WERI-Rb-1 (cell line): ENCODE results near the gene METTL25B.

ENCODE experiments used
- DNase-seq: peaks from one replicate; pipeline ENCODE4 v3.0.0-alpha.2; 2020
- H3K27ac ChIP-seq: fragments of 250-450 bp; sonication (Bioruptor Pico); 2 replicates; pipeline ENCODE4 v1.5.1; 2020; ENCODE audit warnings: mild to moderate bottlenecking, moderate library complexity
- H3K27me3 ChIP-seq: fragments of 250-450 bp; sonication (Bioruptor Pico); 2 replicates; pipeline ENCODE4 v1.5.1; 2021; ENCODE audit warnings: mild to moderate bottlenecking, low read depth, moderate library complexity; ENCODE audit not compliant: insufficient read depth, severe bottlenecking
- H3K36me3 ChIP-seq: fragments of 250-450 bp; sonication (Bioruptor Pico); 2 replicates; pipeline ENCODE4 v1.5.1; 2020; ENCODE audit warnings: mild to moderate bottlenecking, moderate library complexity
- H3K4me3 ChIP-seq: 2 replicates; pipeline ENCODE4 v1.5.1; 2011; ENCODE audit warnings: low read depth, mild to moderate bottlenecking, control low read depth, low read length
- H3K9me3 ChIP-seq: fragments of 250-450 bp; sonication (Bioruptor Pico); 2 replicates; pipeline ENCODE4 v1.5.1; 2021; ENCODE audit warnings: mild to moderate bottlenecking, moderate library complexity; ENCODE audit not compliant: severe bottlenecking
- TF ChIP-seq, protein P1 (sequence below): IDR thresholded peaks from 2 replicates; pipeline ENCODE4 v1.5.1; 2011; ENCODE audit warnings: low read depth, mild to moderate bottlenecking, control low read depth, inconsistent platforms, low read length

METTL25B gene

DNA sequence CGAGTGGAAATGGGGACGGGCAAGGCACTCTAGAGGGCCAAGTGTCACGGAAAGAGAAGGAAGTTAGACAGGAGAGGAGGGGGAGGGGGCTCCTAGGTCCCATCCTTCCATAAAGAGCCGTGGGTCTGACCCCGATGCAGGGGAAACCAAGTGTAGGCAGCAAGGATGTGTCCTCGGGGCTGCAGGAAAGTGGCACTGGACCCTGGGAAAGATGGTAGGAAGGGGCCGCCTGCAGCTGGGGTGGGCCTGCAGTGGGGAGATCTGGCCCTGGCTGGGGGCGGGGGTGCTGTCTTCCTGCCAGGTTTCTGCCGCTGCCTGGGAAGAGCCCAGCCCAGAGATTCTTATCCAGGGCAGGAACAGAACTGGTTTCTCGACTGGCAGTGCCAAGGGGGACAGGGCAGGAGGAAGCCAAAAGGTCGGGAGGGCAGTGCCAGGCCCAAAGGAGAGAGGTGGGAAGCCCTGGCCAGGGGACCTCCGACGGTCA is 35.8 kb upstream of the METTL25B start:
- DNase-seq: no peak
- no peaks in the 10 kb centered on the region for H3K36me3 ChIP-seq
- no peaks in the 10 kb centered on the region for H3K9me3 ChIP-seq
- H3K27me3 ChIP-seq: no peaks in the 10 kb centered on the region
- TF ChIP-seq, protein P1, sequence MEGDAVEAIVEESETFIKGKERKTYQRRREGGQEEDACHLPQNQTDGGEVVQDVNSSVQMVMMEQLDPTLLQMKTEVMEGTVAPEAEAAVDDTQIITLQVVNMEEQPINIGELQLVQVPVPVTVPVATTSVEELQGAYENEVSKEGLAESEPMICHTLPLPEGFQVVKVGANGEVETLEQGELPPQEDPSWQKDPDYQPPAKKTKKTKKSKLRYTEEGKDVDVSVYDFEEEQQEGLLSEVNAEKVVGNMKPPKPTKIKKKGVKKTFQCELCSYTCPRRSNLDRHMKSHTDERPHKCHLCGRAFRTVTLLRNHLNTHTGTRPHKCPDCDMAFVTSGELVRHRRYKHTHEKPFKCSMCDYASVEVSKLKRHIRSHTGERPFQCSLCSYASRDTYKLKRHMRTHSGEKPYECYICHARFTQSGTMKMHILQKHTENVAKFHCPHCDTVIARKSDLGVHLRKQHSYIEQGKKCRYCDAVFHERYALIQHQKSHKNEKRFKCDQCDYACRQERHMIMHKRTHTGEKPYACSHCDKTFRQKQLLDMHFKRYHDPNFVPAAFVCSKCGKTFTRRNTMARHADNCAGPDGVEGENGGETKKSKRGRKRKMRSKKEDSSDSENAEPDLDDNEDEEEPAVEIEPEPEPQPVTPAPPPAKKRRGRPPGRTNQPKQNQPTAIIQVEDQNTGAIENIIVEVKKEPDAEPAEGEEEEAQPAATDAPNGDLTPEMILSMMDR: no peak
- no peak overlapping the region for H3K4me3 ChIP-seq
- peak overlapping the region; percentile 82 for H3K27ac ChIP-seq

DNA sequence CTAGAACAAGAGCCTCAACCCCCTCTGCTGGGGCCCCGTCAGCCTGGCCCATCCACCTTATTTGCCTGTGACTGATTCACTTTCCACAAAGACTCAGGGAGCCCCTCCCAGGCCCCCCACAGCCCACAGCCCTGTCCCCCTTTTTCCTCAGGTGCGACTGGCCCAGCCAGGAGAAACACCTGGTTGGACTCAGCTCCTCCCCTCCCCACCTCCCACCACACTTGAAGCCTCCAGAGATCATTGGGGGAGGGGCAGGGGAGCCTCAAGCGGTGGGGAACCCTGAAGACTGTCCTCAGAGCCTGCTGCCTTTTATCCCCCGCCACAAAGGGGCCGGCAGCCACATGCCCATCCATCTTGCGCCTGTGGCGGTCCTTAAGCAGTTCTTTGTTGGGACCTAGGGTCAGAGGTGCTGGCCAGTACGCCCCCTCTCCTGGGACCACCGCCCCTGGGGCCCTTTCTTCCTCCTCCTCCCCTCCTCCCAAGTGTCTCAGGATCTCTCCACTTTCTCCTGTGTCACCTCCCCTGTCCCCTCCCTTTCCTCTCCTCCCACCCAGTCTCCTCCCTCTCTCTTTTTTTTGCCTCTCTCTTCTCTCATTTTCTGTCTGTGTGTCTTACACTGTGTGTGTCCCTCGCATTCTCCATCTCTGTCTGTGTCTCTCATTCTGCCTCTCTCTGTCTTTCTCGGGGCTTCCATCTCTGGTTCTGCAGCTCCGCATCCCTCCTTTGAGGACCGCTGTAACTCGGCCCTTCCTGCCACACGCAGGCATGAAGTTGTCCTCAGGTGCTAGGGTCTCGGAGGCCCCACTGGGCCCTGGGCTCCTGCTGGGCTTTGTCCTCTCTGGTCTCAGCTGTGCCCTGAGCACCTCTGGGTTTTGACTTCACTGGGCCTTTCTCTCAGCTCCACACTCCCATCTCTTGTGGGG is 35.1 kb upstream of the METTL25B start:
- DNase-seq: peak; percentile 94
- Histone ChIP-seq H3K4me3 (no peak overlapping the region), H3K9me3 (no peaks in the 10 kb centered on the region), H3K36me3 (peaks cover 5% of the 10 kb centered on the region), H3K27ac (peak overlapping the region; percentile 82), H3K27me3 (no peaks in the 10 kb centered on the region)
- TF ChIP-seq, protein P1: no peak

DNA sequence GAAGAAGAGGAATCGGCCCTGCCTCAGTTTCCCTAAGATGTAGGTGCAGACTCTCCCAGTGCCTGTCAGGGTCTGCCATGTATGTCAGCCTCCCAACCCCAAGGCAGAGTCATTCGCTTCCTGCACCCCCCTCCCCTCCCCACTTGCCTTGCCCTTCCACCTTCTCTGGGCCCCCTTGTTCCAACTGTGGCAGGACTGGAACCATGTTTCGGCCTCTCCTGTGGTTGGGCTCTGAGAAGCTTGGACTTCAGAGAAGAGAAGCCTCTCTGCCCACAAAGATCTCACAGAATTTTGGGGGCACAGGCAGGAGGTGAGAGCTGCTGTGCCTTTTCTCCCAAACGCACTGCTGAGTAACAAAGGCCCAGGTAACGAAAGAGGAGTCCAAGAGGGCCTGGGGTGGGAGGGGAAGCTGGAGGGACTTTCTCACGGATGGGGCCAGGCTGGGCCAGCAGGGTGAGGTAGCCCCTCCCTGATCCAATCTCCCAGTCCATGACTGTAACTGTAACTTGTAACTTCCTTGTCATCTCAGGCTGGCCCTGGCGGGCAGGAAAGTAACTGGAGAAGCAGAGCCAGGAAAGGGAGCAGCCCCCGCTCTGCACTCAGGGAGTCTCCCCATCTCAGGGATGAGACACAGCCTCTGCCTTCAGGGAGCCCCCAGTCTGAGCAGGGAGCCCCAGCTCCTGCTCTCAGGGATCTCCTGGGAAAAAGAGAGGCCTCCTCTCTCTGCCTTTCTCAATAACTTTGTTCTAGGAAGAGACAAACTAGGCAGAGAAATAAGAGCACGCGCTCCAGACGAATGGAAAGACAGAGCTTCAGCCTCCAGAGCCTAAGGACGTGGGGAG is 34.2 kb upstream of the METTL25B start:
- Histone ChIP-seq H3K36me3 (peaks cover 14% of the 10 kb centered on the region), H3K9me3 (no peaks in the 10 kb centered on the region), H3K27ac (peak overlapping the region; percentile 82), H3K27me3 (no peaks in the 10 kb centered on the region), H3K4me3 (no peak overlapping the region)
- peak; percentile 70 for DNase-seq
- TF ChIP-seq, protein P1: no peak

DNA sequence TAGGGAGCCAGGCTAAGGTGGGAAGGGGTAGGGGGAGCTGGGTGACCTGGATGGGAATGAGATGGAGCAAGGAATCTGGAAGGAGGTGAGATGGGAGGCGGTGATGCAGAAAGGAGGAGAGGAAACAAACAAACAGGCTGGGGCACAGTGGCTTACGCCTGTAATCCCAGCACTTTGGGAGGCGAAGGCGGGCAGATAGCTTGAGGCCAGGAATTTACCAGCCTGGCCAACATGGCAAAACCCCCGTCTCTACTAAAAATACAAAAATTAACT is 33.6 kb upstream of the METTL25B start:
- Histone ChIP-seq H3K4me3 (no peak overlapping the region), H3K36me3 (peaks cover 19% of the 10 kb centered on the region), H3K27me3 (no peaks in the 10 kb centered on the region), H3K9me3 (no peaks in the 10 kb centered on the region), H3K27ac (peak overlapping the region; percentile 82)
- no peak for DNase-seq
- TF ChIP-seq, protein P1: no peak

DNA sequence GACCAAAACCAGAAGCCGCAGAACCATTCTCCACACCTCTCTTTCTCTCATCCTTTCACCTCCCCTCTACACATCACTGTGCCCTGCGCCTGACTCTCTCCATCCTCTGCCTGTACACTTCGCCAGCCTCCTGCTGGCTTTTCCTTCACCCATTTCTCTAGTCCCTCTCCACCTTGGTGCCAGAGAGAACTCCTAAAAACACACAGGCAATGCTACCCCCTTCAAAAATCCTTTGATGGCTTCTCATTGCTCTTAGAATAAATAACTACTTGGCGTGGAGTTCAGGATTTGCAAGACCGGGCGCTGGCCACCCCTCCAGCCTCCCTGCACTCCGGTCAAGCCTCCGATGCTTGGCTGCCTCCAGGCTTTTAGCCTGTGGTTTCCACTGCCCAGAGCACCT is 31.5 kb upstream of the METTL25B start:
- TF ChIP-seq, protein P1: no peak
- Histone ChIP-seq H3K27ac (peak overlapping the region; percentile 71), H3K27me3 (no peaks in the 10 kb centered on the region), H3K36me3 (peaks cover 41% of the 10 kb centered on the region), H3K4me3 (no peak overlapping the region), H3K9me3 (no peaks in the 10 kb centered on the region)
- no peak for DNase-seq
